Measurements from ENCODE around the gene GAS2L2.
"Not testable (repeated sequence)": the region's sequence is repeated elsewhere in the genome, so short reads cannot be mapped to it uniquely, and the experiment has no call there.

GAS2L2 gene

GRCh38 chr17:35728551-35728950 lies 24.5 kb downstream of the GAS2L2 start:
- DNase-seq (ENCODE audit: low read depth in 3 of 3) = no peak

DNA sequence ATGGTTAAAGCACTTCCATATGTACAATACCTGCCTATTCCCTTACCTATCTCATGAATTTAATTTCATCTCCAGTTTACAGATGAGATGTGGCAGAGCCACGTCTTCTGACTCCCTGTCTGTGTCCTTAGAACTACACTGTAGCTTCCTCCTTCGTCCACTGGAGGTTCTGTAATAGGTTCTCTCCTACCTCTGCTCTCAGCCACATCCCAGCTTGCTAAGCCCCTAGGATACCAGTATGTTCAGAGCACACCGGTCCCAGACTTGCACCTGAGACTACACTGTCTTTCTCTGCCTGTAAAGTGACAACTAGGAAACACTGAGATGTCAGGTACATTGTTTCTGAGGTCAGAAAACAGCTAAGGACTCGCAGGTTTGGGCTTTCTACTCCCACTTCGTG lies 25.4 kb downstream of the GAS2L2 start:
- no peak for DNase-seq (ENCODE audit: low read depth in 3 of 3)

DNA sequence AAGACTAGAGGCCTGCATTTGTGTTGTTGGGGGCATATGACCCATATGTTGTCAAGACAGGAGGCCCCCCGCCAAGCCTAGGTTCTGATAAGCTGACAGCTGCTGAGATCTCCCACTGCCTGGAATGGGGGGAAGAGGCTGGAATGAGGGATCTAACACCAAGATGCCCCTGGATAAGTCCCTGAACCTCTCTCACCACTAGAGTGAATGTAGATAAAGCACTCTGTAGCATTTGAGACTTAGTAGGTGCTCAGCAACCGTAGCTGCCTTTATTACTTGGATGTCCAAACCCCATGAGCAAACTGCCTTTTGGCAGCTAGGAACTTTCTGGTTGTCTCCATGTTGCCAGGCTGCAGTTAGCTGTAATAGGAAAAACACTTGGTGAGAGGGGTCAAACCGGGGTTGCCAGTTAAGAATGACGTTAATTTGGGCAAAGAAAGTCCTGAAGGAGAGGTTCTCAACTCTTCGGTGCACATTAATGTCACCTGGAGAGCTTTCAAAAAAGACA lies 26.0 kb downstream of the GAS2L2 start:
- DNase-seq (ENCODE audit: low read depth in 3 of 3) = no peak

GRCh38 chr17:35726127-35726952 lies 26.7 kb downstream of the GAS2L2 start:
- DNase-seq (ENCODE audit: low read depth in 3 of 3) = no peak

DNA sequence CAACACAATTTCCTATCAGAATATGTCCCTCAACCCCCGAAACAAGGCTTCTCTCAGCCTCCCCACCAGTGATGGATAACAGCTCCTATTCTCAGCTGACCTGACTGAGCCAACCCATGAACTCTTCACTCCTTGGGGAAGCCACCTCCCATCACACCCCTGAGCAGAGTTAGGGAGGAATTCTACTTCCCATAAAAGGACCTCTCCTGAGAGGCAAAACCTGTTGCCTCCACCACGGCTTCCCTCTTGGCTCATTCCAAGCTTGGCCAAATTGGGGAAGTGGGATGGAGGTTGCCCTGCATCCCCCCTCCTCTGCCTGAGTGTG lies 27.3 kb downstream of the GAS2L2 start:
- DNase-seq (ENCODE audit: low read depth in 3 of 3) = no peak

- DNase-seq (ENCODE audit: low read depth in 3 of 3) = no peak
Measured at GRCh38 chr17:35725058-35725457, 28.0 kb downstream of the GAS2L2 start.

GRCh38 chr17:35723735-35724134 lies 29.3 kb downstream of the GAS2L2 start:
- DNase-seq (ENCODE audit: low read depth in 3 of 3) = no peak

DNA sequence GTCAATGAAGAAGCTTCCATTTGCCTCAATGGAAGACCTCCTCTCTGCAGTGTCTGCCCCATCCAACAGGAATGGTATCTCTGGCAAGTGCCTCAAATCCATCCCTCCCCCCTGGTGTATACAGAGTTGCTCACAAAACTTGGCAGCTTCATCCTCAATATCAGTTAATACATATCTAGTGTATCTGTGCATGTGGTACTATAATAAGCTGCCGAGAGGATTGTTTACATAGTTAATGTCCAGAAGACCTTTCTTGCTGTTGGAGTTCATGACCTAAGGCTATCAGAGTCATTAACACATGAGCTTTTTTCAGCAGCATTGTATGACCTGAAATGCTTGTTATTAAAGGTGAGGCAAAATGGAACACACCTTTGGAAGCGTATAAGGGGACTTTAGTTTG lies 35.6 kb downstream of the GAS2L2 start:
- DNase-seq (ENCODE audit: low read depth in 3 of 3) = no peak

DNA sequence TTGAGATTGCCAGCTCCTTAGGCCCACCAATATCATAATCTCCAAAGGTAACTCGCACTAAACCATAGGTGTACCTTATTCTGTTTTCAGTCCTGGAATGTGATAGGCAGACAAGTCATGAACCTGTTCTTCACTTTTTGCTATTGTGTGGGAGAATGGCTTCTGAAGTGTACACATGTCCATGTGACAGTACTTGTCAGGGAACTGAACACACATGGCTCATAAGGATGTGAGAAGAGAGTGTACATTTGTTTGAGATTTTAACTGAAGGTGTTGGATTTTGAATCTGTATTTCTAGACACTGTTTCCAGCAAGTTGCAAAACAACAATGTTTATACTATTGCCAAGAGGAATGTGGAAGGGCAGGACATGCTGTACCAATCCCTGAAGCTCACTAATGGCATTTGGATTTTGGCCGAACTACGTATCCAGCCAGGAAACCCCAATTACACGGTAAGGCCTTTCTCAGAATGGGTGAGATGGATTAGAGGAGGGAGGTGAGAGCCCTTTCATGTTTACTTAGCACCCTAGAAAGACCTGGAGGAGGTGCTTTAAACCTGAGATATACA lies 36.1 kb downstream of the GAS2L2 start:
- DNase-seq (ENCODE audit: low read depth in 3 of 3) = no peak

GRCh38 chr17:35716173-35716572 lies 36.9 kb downstream of the GAS2L2 start:
- no peak for DNase-seq (ENCODE audit: low read depth in 3 of 3)

DNA sequence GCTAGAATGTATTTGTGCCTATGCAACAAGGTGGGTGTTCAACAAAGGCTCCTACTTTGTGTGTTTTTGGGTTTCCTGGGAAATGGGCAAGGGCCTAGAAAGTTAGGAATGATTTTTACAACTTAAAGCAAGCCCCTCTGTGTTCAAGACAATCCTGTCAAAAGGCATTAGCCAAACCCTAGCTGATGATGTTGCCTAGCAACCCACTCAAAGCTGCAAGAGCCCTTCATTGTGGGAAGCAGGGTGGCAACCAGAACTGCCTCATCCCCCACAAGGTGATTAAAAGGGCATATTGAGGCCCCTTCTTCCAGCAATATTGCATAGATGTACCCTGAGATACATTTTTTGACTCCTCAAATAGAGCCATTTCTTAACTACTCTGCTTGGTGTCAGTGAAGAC lies 37.6 kb downstream of the GAS2L2 start:
- no peak for DNase-seq (ENCODE audit: low read depth in 3 of 3)

DNA sequence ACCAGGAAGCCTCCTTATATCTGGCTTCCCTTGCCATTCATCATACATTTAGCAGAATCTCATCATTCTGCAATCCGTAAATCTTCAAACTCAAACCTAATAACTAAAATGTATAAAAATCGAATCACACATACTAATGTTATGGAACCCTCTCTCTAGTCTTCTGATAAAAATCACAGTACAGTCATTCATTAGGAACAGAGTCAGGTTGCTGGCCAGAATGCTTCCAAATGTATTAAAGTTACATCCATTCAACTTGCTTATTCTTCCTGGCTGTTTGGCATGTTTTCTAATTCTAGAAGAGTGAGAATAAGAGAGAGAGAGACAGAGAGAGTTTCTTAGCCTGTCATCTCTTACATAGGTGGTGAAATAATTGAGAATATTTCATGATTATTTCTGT lies 38.1 kb downstream of the GAS2L2 start:
- no peak for DNase-seq (ENCODE audit: low read depth in 3 of 3)

DNA sequence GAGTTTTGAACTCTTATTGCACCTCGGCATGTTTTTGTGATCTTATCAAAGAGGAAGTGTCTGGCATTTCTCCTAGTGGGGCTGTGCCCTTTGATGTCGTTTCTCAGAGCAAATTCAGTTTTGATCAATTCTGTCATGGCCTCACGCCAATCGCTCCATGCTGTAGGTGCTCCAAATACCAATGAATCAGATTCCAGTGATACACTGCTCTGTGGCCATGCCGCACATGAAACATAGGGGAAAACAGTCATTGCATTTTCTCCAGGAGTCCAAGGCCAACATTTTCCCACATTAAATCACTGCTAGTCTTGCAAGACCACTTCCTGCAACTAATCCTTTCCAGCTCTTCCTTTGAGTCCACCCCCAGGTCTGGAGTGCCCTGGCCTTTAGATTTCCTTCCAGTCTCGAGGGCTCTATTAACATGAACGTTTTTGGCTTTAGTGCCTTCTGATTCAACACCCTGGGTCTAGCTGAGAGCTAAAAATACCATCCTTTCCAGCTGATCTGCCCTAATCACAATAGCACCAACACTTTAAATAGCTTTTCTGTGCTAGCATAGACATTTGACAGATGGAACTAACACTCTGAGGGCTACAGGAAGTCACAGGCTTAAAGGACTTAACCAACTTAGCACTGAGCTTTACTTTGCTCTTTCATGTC lies 39.8 kb downstream of the GAS2L2 start:
- DNase-seq (ENCODE audit: low read depth in 3 of 3) = no peak

- no peak for DNase-seq (ENCODE audit: low read depth in 3 of 3)
Measured at GRCh38 chr17:35710950-35711349, 42.1 kb downstream of the GAS2L2 start.

DNA sequence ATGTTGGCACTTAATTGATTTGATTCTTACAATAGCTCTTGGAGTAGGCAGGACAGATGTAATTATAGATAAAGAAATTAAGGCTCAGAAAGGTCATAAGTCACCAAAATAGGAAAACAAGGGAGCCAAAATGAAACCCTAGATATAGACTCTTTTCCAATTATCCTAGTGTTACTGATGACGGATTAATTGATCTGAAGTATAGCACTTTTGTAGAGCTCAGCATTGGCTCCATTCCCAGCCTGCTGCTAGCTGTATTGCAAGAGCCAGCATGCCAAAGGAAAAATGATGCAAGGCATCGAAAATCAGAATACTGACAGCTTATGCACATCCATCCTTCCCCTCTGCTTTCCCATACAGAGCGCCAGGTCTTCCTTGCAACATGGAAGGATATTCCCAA lies 43.2 kb downstream of the GAS2L2 start:
- DNase-seq (ENCODE audit: low read depth in 3 of 3) = no peak

GRCh38 chr17:35708951-35709350 lies 44.1 kb downstream of the GAS2L2 start:
- no peak for DNase-seq (ENCODE audit: low read depth in 3 of 3)

DNA sequence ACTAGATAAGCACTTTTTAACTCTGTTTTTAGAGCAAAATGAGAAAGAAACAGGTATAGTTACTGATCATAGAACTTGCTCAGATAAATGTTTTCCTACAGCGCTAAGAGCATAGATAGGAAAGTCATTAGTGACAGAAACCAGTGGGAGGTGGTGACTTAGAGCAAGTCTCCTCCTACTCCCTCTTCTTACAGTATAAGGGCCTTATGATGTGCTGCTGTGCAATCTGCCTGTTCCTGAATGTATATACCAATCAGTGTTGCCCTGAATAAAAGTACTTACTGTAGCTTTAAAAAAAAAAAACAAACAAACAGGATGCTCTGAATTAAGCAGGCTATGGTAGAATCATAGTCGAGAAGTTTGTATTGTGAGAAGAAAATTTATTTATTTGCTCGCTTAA lies 44.9 kb downstream of the GAS2L2 start:
- no peak for DNase-seq (ENCODE audit: low read depth in 3 of 3)

GRCh38 chr17:35705705-35706104 lies 47.3 kb downstream of the GAS2L2 start:
- DNase-seq (ENCODE audit: low read depth in 3 of 3) = no peak

GRCh38 chr17:35705230-35705629 lies 47.8 kb downstream of the GAS2L2 start:
- DNase-seq (ENCODE audit: low read depth in 3 of 3) = no peak

DNA sequence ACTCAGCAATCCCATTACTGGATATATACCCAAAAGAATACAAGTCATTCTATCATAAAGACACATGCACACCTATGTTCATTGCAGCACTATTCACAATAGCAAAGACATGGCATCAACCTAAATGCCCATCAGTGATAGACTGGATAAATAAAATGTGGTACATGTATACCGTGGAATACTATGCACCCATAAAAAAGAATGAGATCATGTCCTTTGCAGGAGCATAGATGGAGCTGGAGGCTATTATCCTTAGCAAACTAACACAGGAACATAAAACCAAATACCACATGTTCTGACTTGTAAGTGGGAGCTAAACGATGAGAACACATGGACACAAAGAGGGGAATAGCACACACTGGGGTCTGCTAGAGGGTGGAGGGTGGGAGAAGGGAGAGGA lies 49.7 kb downstream of the GAS2L2 start:
- not testable (repeated sequence) for DNase-seq (ENCODE audit: low read depth in 3 of 3)

DNA sequence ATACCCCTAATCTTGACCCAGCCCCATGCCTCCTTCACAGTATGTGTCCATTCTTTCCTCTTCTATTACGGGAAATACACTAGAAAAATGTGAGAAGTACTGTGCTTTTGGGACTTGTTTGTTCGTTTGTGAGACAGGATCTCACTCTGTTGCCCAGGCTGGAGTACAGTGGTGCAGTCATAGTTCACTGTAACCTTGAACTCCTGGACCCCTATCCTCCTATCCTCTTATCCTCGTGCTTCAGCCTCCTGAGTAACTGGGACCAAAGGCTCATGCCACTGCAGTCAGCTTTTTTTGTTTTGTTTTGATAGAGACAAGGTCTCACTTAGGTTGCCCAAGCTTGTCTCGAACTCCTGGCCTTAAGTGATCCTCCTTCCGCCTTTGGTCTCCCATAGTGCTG lies 51.5 kb downstream of the GAS2L2 start:
- no peak for DNase-seq (ENCODE audit: low read depth in 3 of 3)

- DNase-seq (ENCODE audit: low read depth in 3 of 3) = no peak
Measured at GRCh38 chr17:35700150-35700549, 52.9 kb downstream of the GAS2L2 start.

DNA sequence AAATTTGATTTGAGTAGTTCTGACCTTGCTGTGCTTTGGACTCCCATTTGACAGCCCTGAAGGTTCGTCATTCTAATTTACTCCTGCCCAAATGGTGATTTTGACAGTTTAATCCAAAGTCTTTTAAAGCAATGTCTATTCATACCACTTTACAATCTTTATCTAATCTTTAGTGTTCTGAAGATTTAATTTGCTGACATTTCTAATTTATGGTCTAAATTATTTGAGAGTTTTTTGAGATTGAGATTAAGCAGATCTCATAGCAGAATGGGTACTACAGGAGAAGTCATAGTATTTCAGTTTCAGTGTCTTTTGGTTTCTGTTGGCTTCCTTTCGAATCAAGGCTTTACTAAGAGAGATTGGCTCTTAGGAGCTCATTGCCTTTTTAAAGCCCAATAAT lies 54.2 kb downstream of the GAS2L2 start:
- DNase-seq (ENCODE audit: low read depth in 3 of 3) = no peak

Measured in stimulated activated CD4-positive, alpha-beta T cell treated with anti-CD3 and anti-CD28 coated beads, TNF-alpha, amount 100 ng/mL, for 48 hours (primary cell).